GM08714 (cell line): ENCODE measurements around the gene RBP2.

Experiments used
- H3K4me3 ChIP-seq: fragments of 200-500 bp; sonication (Bioruptor generic); 2 replicates; pipeline ENCODE4 v1.5.1; 2014; ENCODE audit warnings: mild to moderate bottlenecking, low read length, inconsistent platforms
- ZNF274 ChIP-seq: IDR thresholded peaks from 2 replicates; pipeline ENCODE4 v1.6.1; 2012; ENCODE audit warnings: mild to moderate bottlenecking, low read depth, low read length

RBP2 gene

DNA sequence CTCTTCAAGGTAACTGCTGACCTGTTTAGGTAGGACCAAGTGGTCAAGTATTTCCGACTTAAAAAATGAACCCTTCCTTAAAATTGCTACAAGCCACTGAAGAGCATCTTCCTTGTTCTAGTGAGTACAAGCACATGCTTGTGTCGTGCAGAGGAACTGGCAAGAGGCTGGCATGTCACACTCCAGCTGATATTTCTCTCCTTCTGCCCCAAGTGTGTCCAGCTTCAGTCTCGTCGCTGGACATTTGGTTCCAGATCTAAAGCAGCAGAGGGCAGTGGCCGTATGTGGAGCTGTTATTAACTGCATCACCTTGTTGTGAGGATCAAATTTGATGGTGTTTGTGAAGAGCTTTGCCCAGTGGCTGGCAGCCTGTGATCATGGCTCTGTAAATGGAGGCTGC is 10.0 kb downstream of the RBP2 start:
- TF ChIP-seq ZNF274 = no peak
- H3K4me3 ChIP-seq = no peak overlapping the region

GRCh38 chr3:139465636-139466035 is 10.7 kb downstream of the RBP2 start:
- no peak for TF ChIP-seq ZNF274
- H3K4me3 ChIP-seq = no peak overlapping the region

DNA sequence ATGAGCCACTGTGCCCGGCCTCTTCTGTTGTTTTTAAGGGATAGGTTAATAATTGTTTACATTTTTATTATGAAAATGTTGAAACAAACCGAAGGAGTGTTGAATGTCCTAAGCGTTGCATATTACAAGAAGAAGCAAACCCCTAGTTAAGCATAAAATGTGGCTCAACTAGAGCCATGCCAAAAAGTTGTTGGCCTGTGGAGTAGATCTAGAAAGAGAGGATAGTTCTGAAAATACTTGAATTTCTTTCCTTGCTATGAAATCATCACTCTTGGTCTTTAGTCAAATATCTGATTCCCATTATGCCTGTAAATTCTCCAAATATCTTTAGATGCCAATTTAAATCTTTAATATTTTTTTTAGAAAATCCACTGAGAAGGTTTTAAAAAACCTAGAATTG is 12.8 kb downstream of the RBP2 start:
- no peak overlapping the region for H3K4me3 ChIP-seq
- TF ChIP-seq ZNF274 = no peak

DNA sequence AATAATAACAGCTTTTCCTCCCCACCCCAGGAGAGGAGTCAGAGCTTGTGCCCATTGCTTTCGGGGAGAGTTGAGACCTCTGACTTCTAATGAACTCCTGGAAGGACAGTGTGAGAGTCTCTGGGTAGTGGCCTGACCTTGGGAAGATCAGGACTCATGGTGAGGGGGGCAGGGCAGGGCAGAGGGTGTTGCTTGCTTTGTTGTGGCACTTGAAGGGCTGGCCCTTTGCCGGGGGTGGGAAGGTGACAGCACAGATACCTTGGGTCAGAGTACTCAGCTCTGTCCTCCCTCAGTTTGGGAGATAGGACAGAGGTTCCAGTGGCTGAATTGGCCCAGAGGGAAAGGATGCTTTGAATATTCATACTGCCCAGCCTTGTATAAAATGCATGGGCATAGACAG is 15.8 kb downstream of the RBP2 start:
- no peak for TF ChIP-seq ZNF274
- no peak overlapping the region for H3K4me3 ChIP-seq

DNA sequence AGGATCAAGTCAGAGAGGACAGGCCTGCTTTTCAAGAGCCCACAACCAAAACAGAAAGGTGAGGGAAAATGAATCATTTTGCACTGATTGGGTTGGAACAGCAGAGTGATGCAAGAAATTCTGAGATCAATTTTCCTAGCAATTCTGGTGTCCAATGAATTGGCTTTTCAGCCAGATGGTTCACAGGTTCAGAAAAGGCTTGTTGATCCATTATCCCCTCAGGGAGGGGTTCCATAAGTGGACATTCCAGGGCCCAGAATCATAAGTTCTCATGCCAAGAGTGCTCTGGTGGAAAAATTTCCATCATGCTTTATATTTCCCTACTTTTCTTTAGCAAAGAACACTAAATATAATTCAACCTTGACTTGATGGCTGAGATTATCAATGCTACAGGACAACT is 16.2 kb downstream of the RBP2 start:
- no peak overlapping the region for H3K4me3 ChIP-seq
- TF ChIP-seq ZNF274 = no peak

DNA sequence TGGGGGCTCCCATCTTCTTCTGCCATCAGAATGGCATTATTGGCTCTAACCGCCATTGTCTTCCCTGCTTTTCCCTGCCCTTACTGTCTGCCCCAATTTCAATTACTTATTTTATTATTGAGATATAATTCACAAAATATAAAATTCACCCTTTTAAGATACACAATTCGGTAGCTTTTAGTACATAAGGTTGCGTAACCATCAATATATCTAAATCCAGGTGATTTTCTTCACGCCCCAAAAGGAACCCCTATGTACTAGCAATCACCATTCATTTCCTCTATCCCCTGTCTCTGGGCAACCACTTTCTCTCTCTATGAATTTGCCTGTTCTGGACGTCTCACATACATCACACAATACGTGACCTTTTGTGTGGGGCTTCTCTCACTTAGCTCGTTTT is 18.0 kb downstream of the RBP2 start:
- no peak for TF ChIP-seq ZNF274
- no peak overlapping the region for H3K4me3 ChIP-seq

DNA sequence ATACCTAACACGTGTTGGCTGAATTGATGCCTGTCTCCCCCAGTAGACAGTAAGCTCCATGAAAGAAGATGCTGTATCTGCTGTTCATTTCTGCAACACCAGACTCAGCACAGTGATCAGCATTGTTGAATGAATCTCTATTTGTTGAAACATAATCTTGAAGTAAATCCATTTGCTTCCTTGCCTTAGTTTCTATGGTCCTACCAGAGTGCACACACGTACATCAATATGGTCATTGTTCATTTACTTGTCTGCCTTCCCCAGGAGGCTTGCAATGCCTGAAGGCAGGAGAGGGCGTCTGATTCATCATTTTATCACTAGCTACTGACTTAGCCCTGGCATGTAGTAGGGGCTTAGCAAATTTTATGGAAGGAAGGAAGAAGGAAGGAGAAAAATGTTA is 19.2 kb downstream of the RBP2 start:
- no peak for TF ChIP-seq ZNF274
- H3K4me3 ChIP-seq = no peak overlapping the region

DNA sequence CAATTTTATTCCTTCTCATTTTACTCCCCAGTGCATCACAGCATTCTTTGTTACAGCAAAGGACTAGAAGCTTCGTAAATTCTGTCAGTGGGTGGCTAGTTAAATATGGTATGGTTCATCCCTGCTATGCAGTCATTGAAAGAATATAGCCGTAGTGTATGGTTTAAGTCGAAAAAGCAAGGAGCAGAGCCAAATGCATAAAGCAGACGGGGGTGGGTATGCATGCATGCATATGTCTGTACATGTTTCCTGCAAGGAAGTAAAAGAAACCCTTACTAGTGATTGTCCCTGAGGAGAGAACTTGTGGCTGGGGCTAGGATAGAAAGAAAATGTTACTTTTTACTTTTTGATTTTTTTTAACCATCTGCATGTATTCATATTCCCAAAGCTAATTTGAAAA is 19.9 kb downstream of the RBP2 start:
- no peak overlapping the region for H3K4me3 ChIP-seq
- TF ChIP-seq ZNF274 = no peak

DNA sequence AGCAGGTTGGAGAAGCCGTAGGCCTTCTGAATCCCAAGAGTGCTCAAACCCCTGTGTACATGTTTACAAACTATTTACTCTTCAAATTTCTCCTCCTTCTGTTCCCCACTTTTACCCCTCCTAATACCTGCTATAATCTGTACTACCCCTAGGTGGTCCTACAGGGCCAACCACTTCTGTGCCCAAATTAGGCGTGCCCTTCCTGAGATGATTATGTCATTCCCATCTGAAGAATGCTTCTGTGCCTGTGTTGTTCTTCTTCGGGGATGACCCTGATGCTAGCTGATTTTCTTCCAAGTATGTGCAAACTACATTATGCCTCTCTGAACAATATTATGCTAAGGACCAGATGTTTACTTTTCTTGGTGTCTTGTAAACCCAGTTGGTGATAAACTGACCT is 20.5 kb downstream of the RBP2 start:
- no peak overlapping the region for H3K4me3 ChIP-seq
- no peak for TF ChIP-seq ZNF274

DNA sequence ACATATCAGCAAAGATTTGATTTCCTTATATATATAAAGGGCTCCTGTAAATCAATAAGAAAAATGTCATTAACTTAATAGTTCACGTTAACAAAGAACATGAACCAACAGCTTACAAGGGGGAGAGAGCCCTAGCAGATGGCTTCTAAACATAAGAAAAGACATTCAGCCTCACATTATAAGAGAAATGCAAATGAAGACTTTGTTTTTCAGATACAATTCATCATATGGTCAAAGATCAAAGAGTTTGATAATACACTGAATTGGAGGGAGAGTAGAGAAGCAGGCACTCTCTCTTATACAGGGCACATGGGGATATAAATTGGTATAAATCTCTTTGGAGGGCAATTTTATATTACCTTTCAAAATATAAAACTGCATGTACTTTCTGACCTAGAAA is 21.1 kb downstream of the RBP2 start:
- no peak overlapping the region for H3K4me3 ChIP-seq
- no peak for TF ChIP-seq ZNF274

- no peak overlapping the region for H3K4me3 ChIP-seq
- no peak for TF ChIP-seq ZNF274
These were observed 22.0 kb downstream of the RBP2 start for GRCh38 chr3:139454346-139454745.

DNA sequence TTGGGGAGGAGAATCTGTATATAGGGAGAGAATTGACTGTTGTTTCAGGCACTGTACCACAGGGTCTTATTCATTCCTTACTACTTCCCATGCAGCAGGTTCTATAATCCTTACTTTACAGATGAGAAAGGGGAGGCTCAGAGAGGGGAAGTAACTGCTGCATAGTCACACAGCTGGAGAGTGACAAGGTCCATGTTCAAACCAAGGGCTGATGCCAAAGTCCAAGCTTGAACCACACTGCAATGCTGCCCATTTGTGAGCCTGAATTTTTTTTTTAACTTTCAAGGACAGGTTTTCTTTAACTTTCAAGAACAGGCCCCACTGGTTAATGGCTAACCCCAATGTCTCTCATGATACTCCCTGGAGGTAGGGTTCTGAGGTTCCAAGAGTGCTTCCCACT is 26.2 kb downstream of the RBP2 start:
- no peak for TF ChIP-seq ZNF274
- H3K4me3 ChIP-seq = no peak overlapping the region

- H3K4me3 ChIP-seq = no peak overlapping the region
- TF ChIP-seq ZNF274 = no peak
These were observed 26.8 kb downstream of the RBP2 start for GRCh38 chr3:139449566-139449965.

GRCh38 chr3:139448104-139448503 is 28.2 kb downstream of the RBP2 start:
- no peak for TF ChIP-seq ZNF274
- no peak overlapping the region for H3K4me3 ChIP-seq

DNA sequence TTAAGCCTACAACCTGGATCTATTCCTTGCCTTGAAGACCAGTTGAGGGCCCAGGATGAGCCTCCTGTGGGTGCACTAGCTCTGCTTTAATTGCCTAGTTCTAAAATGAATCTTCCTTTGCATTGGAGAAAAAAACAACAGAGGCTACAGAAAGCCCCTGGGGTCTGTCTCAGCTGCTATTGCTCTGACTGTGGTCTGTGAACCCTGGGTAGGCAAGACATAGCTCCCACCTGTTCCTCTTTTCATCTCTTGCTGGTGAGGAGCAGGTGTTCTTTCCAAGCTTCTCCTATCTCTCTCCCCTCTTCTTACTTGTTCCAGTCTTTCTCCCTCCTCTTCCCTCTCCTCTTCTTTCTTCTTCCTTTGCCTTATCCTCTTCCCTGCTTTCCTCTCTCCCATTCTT is 28.8 kb downstream of the RBP2 start:
- no peak for TF ChIP-seq ZNF274
- H3K4me3 ChIP-seq = no peak overlapping the region

GRCh38 chr3:139444446-139444845 is 31.9 kb downstream of the RBP2 start:
- TF ChIP-seq ZNF274 = no peak
- H3K4me3 ChIP-seq = no peak overlapping the region

- no peak for TF ChIP-seq ZNF274
- no peak overlapping the region for H3K4me3 ChIP-seq
These were observed 33.1 kb downstream of the RBP2 start for GRCh38 chr3:139443186-139443585.
